Smooth muscle cell (in vitro differentiated cells): ENCODE results near the gene METTL16. TPM values are rescaled to one million over a fixed set of nuclear protein-coding genes. Genes with fewer than 3 reads are reported as not detected.
A peak's percentile ranks its signal among the peaks of the same experiment; 100 is the strongest.

ENCODE experiments used
- DNase-seq: peaks from one replicate; lab custom pipeline; 2025; ENCODE audit not compliant: unreplicated experiment; lab: John Stamatoyannopoulos, UW
- H2AFZ ChIP-seq: fragments of 200-600 bp; sonication (generic); 2 replicates; pipeline ENCODE4 v1.6.0; 2016; ENCODE audit warnings: antibody characterized with exemption, low read depth, mild to moderate bottlenecking
- H3F3A ChIP-seq: fragments of 200-600 bp; sonication (generic); 2 replicates; pipeline ENCODE4 v1.6.0; 2017; ENCODE audit warnings: antibody characterized with exemption, low read depth
- H3K27ac ChIP-seq: fragments of 200-600 bp; sonication (generic); 2 replicates; pipeline ENCODE4 v1.5.1; 2016; ENCODE audit warnings: low read depth, mild to moderate bottlenecking
- H3K27me3 ChIP-seq: fragments of 200-600 bp; sonication (generic); 2 replicates; pipeline ENCODE4 v1.6.1; 2016; ENCODE audit warnings: low read depth, mild to moderate bottlenecking
- H3K36me3 ChIP-seq: fragments of 200-600 bp; sonication (generic); 2 replicates; pipeline ENCODE4 v1.5.1; 2016; ENCODE audit warnings: low read depth
- H3K4me1 ChIP-seq: fragments of 200-600 bp; sonication (generic); 2 replicates; pipeline ENCODE4 v1.5.1; 2016; ENCODE audit warnings: low read depth
- H3K4me2 ChIP-seq: fragments of 200-600 bp; sonication (generic); 2 replicates; pipeline ENCODE4 v1.6.0; 2016; ENCODE audit warnings: mild to moderate bottlenecking
- H3K4me3 ChIP-seq: fragments of 200-600 bp; sonication (generic); 2 replicates; pipeline ENCODE4 v1.5.1; 2016; ENCODE audit warnings: mild to moderate bottlenecking
- H3K79me2 ChIP-seq: fragments of 200-600 bp; sonication (generic); 2 replicates; pipeline ENCODE4 v1.6.0; 2016; ENCODE audit warnings: low read depth, mild to moderate bottlenecking
- H3K9ac ChIP-seq: fragments of 200-600 bp; sonication (generic); 2 replicates; pipeline ENCODE4 v1.6.0; 2016; ENCODE audit warnings: low read depth
- H3K9me3 ChIP-seq: fragments of 200-600 bp; sonication (generic); replicated peaks from 2 replicates; pipeline ENCODE4 v1.5.1; 2016; ENCODE audit warnings: low read depth
- H4K20me1 ChIP-seq: fragments of 200-600 bp; sonication (generic); 2 replicates; pipeline ENCODE4 v1.6.0; 2016; ENCODE audit warnings: low read depth
- CTCF ChIP-seq: fragments of 200-600 bp; sonication (generic); IDR thresholded peaks from 2 replicates; pipeline ENCODE4 v1.5.1; 2017; ENCODE audit warnings: borderline replicate concordance, mild to moderate bottlenecking, antibody characterized with exemption; ENCODE audit not compliant: insufficient read depth, poor library complexity, severe bottlenecking
- WGBS: methylation state at CpG from one replicate; pipeline ENCODE4 v1.1.7; 2016; ENCODE audit warnings: low lambda C conversion rate; 5-methylcytosine and 5-hydroxymethylcytosine counted together
- polyA plus RNA-seq: library from polyadenylated mRNA; unstranded; fragments of >200 nt; fragmentation: Nextera tagmentation; extraction: Ambion mirVana; gene quantifications from 2 replicates; pipeline ENCODE4 v1.2.1, GENCODE V29; 2016
- total RNA-seq: library from RNA; depleted of rRNA; stranded (reverse); fragments of >200 nt; gene quantifications from 2 replicates; pipeline ENCODE4 v1.2.3, GENCODE V29; 2014

Gene METTL16
- total and polyA plus RNA-seq, 2 experiments from 2014 or later: 16.8 to 27.4 TPM

- Histone ChIP-seq H2AFZ (no peak overlapping the region), H3K4me1 (peaks cover 28% of the 10 kb centered on the region), H3K4me2 (peak overlapping the region; percentile 70), H3K27me3 (no peaks in the 10 kb centered on the region), H4K20me1 (no peaks in the 10 kb centered on the region), H3K9ac (peak overlapping the region; percentile 84), H3F3A (peaks cover 18% of the 10 kb centered on the region), H3K79me2 (no peaks in the 10 kb centered on the region), H3K36me3 (no peaks in the 10 kb centered on the region), H3K4me3 (no peak overlapping the region), H3K27ac (peak overlapping the region; percentile 98), H3K9me3 (no peaks in the 10 kb centered on the region)
- DNase-seq: peak; percentile 21
- WGBS: 20% methylated on average over 15 of the region's 15 CpGs
- TF ChIP-seq CTCF: no peak
Measured at GRCh38 chr17:2406903-2407790, 104.5 kb downstream of the METTL16 start.

GRCh38 chr17:2406271-2406902 lies 105.3 kb downstream of the METTL16 start:
- H3K79me2 ChIP-seq: no peaks in the 10 kb centered on the region
- no peaks in the 10 kb centered on the region for H3K36me3 ChIP-seq
- H4K20me1 ChIP-seq: no peaks in the 10 kb centered on the region
- peak overlapping the region; percentile 98 for H3K27ac ChIP-seq
- H3K9ac ChIP-seq: peak overlapping the region; percentile 84
- no peaks in the 10 kb centered on the region for H3K9me3 ChIP-seq
- no peak overlapping the region for H2AFZ ChIP-seq
- peak overlapping the region; percentile 55 for H3K4me2 ChIP-seq
- no peak for DNase-seq
- H3F3A ChIP-seq: peaks cover 18% of the 10 kb centered on the region
- no peak for TF ChIP-seq CTCF
- no peak overlapping the region for H3K4me3 ChIP-seq
- H3K4me1 ChIP-seq: peaks cover 28% of the 10 kb centered on the region
- 72% methylated on average over 8 of the region's 8 CpGs for WGBS
- H3K27me3 ChIP-seq: no peaks in the 10 kb centered on the region

- Histone ChIP-seq H3F3A (peaks cover 18% of the 10 kb centered on the region), H3K36me3 (no peaks in the 10 kb centered on the region), H3K9ac (peak overlapping the region; percentile 84), H3K4me1 (peaks cover 28% of the 10 kb centered on the region), H3K27me3 (no peaks in the 10 kb centered on the region), H4K20me1 (no peaks in the 10 kb centered on the region), H3K9me3 (no peaks in the 10 kb centered on the region), H3K79me2 (no peaks in the 10 kb centered on the region), H2AFZ (no peak overlapping the region), H3K27ac (peak overlapping the region; percentile 98), H3K4me2 (peak overlapping the region; percentile 74), H3K4me3 (no peak overlapping the region)
- DNase-seq: no peak
- no peak for TF ChIP-seq CTCF
- WGBS: 58% methylated on average over 14 of the region's 14 CpGs
Measured at GRCh38 chr17:2405247-2405926, 106.3 kb downstream of the METTL16 start.
